ENCODE measurements around the gene HRK. TPM values are rescaled to one million over a fixed set of nuclear protein-coding genes. Genes with fewer than 3 reads are reported as not detected.

Gene HRK
- total RNA-seq, 1 experiment from 2014 or later, result 2.6 TPM

GRCh38 chr12:116833474-116833873 lies 47.8 kb downstream of the HRK start:
- Mint-ChIP-seq H3K36me3 (ENCODE audit: insufficient read depth in 1 of 3, low read depth in 3 of 3) (peaks cover 2 to 24% (median 22%) of the 10 kb centered on the region in 3 experiments; a peak in 5 of 7 replicates), H3K27me3 (ENCODE audit: low read depth) (no peaks in the 10 kb centered on the region; the same call in 1 of the 2 replicates), H3K27ac (peak overlapping the region in 1 of 3 experiments; percentile 65; a peak in 2 of 7 replicates), H3K4me3 (no peak overlapping the region), H3K9me3 (no peaks in the 10 kb centered on the region), H3K4me1 (peaks cover 6 to 7% of the 10 kb centered on the region in 2 experiments)
- no peak overlapping the region for H4K5ac ChIP-seq (ENCODE audit: insufficient read length, low read depth, low read length)
- no peaks in the 10 kb centered on the region for H3K9me3 ChIP-seq (ENCODE audit: control insufficient read depth, low read depth, low read length)
- WGBS (ENCODE audit: extremely low coverage, insufficient read length, low lambda C conversion rate), result no CpG with 5 or more reads among the region's 10 CpGs
- H3K4me1 ChIP-seq (ENCODE audit: insufficient read depth, low read length), result no peaks in the 10 kb centered on the region
- H4K8ac ChIP-seq (replicated peaks; ENCODE audit: insufficient read length, low read depth, low read length), result no peak overlapping the region
- no peak overlapping the region for H3K56ac ChIP-seq (ENCODE audit: insufficient read length, low read depth, low read length)
- no peak overlapping the region for H3K9ac ChIP-seq (ENCODE audit: extremely low read depth, insufficient read length, low read length)
- no peak overlapping the region for H3K23ac ChIP-seq (ENCODE audit: insufficient read length, low read depth, low read length)
- no peaks in the 10 kb centered on the region for H3K79me2 ChIP-seq (ENCODE audit: insufficient read depth, low read length)
- no peak overlapping the region for H3K4ac ChIP-seq (ENCODE audit: low read depth, low read length)
- H2BK12ac ChIP-seq (ENCODE audit: insufficient read length, low read depth, low read length), result no peak overlapping the region
- H3K27me3 ChIP-seq (ENCODE audit: insufficient read depth, low read length), result no peaks in the 10 kb centered on the region
- no peak overlapping the region for H3K4me2 ChIP-seq (ENCODE audit: insufficient read depth, insufficient read length, low read length)
- TF ChIP-seq CTCF (conservative IDR thresholded peaks at IDR 0.05), result no peak
- no peak overlapping the region for H2BK15ac ChIP-seq (ENCODE audit: low read depth, low read length)
- H2AFZ ChIP-seq (ENCODE audit: low read length), result no peak overlapping the region
- no peaks in the 10 kb centered on the region for H4K20me1 ChIP-seq (ENCODE audit: control insufficient read depth, insufficient read depth, insufficient read length)
- no peak overlapping the region for H2BK5ac ChIP-seq (ENCODE audit: insufficient read length, low read length)
- no peak overlapping the region for H3K18ac ChIP-seq (ENCODE audit: insufficient read length, low read depth, low read length)
- H3T11ph ChIP-seq (ENCODE audit: low read length), result no peak overlapping the region
- H2BK20ac ChIP-seq (ENCODE audit: low read depth, low read length, poor library complexity, severe bottlenecking), result no peak overlapping the region
- no peak overlapping the region for H3K14ac ChIP-seq (ENCODE audit: insufficient read depth, low read length)
- no peak overlapping the region for H2AK5ac ChIP-seq (ENCODE audit: insufficient read length, low read length)
- H3K79me1 ChIP-seq (ENCODE audit: insufficient read depth, low read depth, low read length, poor library complexity, severe bottlenecking), result no peaks in the 10 kb centered on the region
- H2BK120ac ChIP-seq (ENCODE audit: low read depth, low read length, poor library complexity, severe bottlenecking), result no peak overlapping the region
- DNase-seq, result no peak
- H4K91ac ChIP-seq (ENCODE audit: insufficient read length, low read depth, low read length), result no peak overlapping the region
- no peak overlapping the region for H3K27ac ChIP-seq (ENCODE audit: insufficient read length, low read depth, low read length)
- H3K23me2 ChIP-seq (ENCODE audit: insufficient read length, low read depth, low read length, poor library complexity, severe bottlenecking), result no peaks in the 10 kb centered on the region
